ENCODE data around the gene ACOT8. TPM values are rescaled to one million over a fixed set of nuclear protein-coding genes. Genes with fewer than 3 reads are reported as not detected.

Gene ACOT8
- total and polyA plus RNA-seq, 2 donors (not counting 1 experiment from before 2014, with no cell fraction given), result 32.4 to 64.7 TPM

DNA sequence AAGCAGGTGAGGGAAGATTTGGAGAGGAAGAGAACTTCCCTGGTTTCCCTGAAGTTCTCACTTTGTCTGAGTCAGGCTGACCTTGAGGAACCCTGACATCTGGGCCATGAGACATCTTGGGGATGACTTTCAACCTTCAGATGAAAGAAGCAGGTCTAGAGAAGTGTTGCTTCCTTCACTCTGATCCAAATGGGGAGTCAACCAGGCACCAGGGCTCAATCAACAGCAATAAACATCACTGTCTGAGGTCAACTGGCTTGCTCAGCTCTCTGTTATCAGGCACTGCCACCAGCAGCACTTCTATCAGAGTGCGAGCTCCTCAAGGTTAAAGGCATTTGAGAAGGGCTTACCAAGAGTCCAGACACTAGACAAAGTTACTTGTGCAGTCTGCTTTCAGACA is 6.3 kb downstream of the ACOT8 start:
- ATAC-seq (ENCODE audit: low read depth), result no peak
- no peak overlapping the region for H3K27ac ChIP-seq (ENCODE audit: low read length in 2 of 2)
- TF ChIP-seq, protein P1, sequence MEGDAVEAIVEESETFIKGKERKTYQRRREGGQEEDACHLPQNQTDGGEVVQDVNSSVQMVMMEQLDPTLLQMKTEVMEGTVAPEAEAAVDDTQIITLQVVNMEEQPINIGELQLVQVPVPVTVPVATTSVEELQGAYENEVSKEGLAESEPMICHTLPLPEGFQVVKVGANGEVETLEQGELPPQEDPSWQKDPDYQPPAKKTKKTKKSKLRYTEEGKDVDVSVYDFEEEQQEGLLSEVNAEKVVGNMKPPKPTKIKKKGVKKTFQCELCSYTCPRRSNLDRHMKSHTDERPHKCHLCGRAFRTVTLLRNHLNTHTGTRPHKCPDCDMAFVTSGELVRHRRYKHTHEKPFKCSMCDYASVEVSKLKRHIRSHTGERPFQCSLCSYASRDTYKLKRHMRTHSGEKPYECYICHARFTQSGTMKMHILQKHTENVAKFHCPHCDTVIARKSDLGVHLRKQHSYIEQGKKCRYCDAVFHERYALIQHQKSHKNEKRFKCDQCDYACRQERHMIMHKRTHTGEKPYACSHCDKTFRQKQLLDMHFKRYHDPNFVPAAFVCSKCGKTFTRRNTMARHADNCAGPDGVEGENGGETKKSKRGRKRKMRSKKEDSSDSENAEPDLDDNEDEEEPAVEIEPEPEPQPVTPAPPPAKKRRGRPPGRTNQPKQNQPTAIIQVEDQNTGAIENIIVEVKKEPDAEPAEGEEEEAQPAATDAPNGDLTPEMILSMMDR (IDR thresholded peaks at IDR 0.05), result no peak
- no peak for TF ChIP-seq EZH2 (IDR thresholded peaks at IDR 0.05; ENCODE audit: borderline replicate concordance, insufficient read depth, low read depth, low read length, poor library complexity, severe bottlenecking)
- Mint-ChIP-seq H3K27me3 (no peaks in the 10 kb centered on the region), H3K9me3 (ENCODE audit: insufficient read depth) (no peaks in the 10 kb centered on the region), H3K4me1 (peaks cover 11% of the 10 kb centered on the region), H3K27ac (no peak overlapping the region), H3K4me3 (no peak overlapping the region)
- H4K20me1 ChIP-seq (ENCODE audit: control insufficient read depth, insufficient read depth, low read length, poor library complexity, severe bottlenecking), result no peaks in the 10 kb centered on the region
- no peak overlapping the region for H3K9ac ChIP-seq (ENCODE audit: low read length)
- intact Hi-C loops (cut with micrococcal nuclease), result no loop called here
- POLR2A ChIA-PET, result no interaction called here
- no peak overlapping the region for H3K4me2 ChIP-seq (replicated peaks; ENCODE audit: low read depth, low read length, poor library complexity, severe bottlenecking)
- DNase-seq, result no peak
- H3K4me3 ChIP-seq (ENCODE audit: control extremely low read depth in 1 of 5, extremely low read depth in 1 of 5, insufficient read depth in 1 of 5, low read depth in 2 of 5, low read length in 4 of 5), result no peak overlapping the region
- no peaks in the 10 kb centered on the region for H3K9me3 ChIP-seq (ENCODE audit: control extremely low read depth in 1 of 3, control insufficient read depth in 2 of 3, insufficient read depth in 1 of 3, low read length in 2 of 3)
- peaks cover 3 to 58% of the 10 kb centered on the region in 2 experiments for H3K36me3 ChIP-seq (replicated peaks in 1 of 2; ENCODE audit: control extremely low read depth in 1 of 2, control insufficient read depth in 1 of 2, extremely low read depth in 1 of 2, insufficient read depth in 2 of 2, low read length in 1 of 2)
- H3K27me3 ChIP-seq (replicated peaks in 1 of 4; ENCODE audit: control extremely low read depth in 1 of 4, control insufficient read depth in 3 of 4, insufficient read depth in 4 of 4, low read length in 3 of 4), result no peaks in the 10 kb centered on the region
- peaks cover 39% of the 10 kb centered on the region for H3K79me2 ChIP-seq (ENCODE audit: control insufficient read depth, insufficient read depth, low read length)
- CTCF ChIA-PET, result interaction anchor here (1.0 to 1.7 kb wide), 2 partner anchors 9 to 27 kb away, joined by 3 to 4 read pairs; no protein-coding TSS in a partner anchor
- no peak overlapping the region for H2AFZ ChIP-seq (ENCODE audit: insufficient read depth, low read depth, low read length, poor library complexity, severe bottlenecking)
- WGBS (ENCODE audit: insufficient coverage), result 57% methylated on average over 1 of the region's 1 CpG
- H3K4me1 ChIP-seq (ENCODE audit: control insufficient read depth in 2 of 2, insufficient read depth in 2 of 2, low read length in 2 of 2), result peaks cover 3 to 10% of the 10 kb centered on the region in 2 donors

DNA sequence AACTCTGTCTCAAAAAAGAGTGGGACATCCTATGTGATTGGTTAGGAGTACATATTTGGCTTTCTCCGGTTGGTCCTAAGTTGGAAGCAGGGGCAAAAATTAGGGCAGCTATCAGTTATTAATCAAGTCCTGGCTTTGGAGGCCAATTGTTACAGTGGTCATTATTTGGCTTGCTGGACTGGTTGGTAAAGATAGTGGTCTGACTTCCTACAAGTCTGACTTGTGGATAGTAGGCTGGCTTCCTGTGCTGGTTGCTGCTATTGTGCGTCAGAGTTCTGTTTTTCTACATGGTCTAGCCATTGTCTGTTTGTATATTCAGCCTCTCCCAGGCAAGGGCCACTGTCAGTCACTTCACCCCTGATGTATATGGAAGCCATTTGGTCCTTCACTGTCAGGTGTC is 7.0 kb downstream of the ACOT8 start:
- Histone ChIP-seq H3K79me2 (ENCODE audit: control insufficient read depth, insufficient read depth, low read length) (peaks cover 34% of the 10 kb centered on the region), H3K4me3 (ENCODE audit: control extremely low read depth in 1 of 5, extremely low read depth in 1 of 5, insufficient read depth in 1 of 5, low read depth in 2 of 5, low read length in 4 of 5) (no peak overlapping the region), H4K20me1 (ENCODE audit: control insufficient read depth, insufficient read depth, low read length, poor library complexity, severe bottlenecking) (no peaks in the 10 kb centered on the region), H3K9ac (ENCODE audit: low read length) (no peak overlapping the region), H3K27ac (ENCODE audit: low read length in 2 of 2) (no peak overlapping the region), H2AFZ (ENCODE audit: insufficient read depth, low read depth, low read length, poor library complexity, severe bottlenecking) (no peak overlapping the region), H3K36me3 (replicated peaks in 1 of 2; ENCODE audit: control extremely low read depth in 1 of 2, control insufficient read depth in 1 of 2, extremely low read depth in 1 of 2, insufficient read depth in 2 of 2, low read length in 1 of 2) (peaks cover 6 to 65% of the 10 kb centered on the region in 2 experiments), H3K27me3 (replicated peaks in 1 of 4; ENCODE audit: control extremely low read depth in 1 of 4, control insufficient read depth in 3 of 4, insufficient read depth in 4 of 4, low read length in 3 of 4) (no peaks in the 10 kb centered on the region), H3K4me1 (ENCODE audit: control insufficient read depth in 2 of 2, insufficient read depth in 2 of 2, low read length in 2 of 2) (peaks cover 0 to 6% of the 10 kb centered on the region in 2 donors), H3K4me2 (replicated peaks; ENCODE audit: low read depth, low read length, poor library complexity, severe bottlenecking) (no peak overlapping the region), H3K9me3 (ENCODE audit: control extremely low read depth in 1 of 3, control insufficient read depth in 2 of 3, insufficient read depth in 1 of 3, low read length in 2 of 3) (no peaks in the 10 kb centered on the region)
- 100% methylated on average over 2 of the region's 2 CpGs for whole genome bisulfite sequencing (ENCODE audit: insufficient coverage)
- H3K4me1 Mint-ChIP-seq, result peaks cover 7% of the 10 kb centered on the region
- TF ChIP-seq, protein P1 (IDR thresholded peaks at IDR 0.05), result no peak
- no peak for TF ChIP-seq EZH2 (IDR thresholded peaks at IDR 0.05; ENCODE audit: borderline replicate concordance, insufficient read depth, low read depth, low read length, poor library complexity, severe bottlenecking)
- POLR2A ChIA-PET, result no interaction called here
- H3K4me3 Mint-ChIP-seq, result no peak overlapping the region
- ATAC-seq (ENCODE audit: low read depth) (no peak), DNase-seq (no peak)
- intact Hi-C loops (cut with micrococcal nuclease), result no loop called here
- no peaks in the 10 kb centered on the region for H3K27me3 Mint-ChIP-seq
- H3K27ac Mint-ChIP-seq, result no peak overlapping the region
- H3K9me3 Mint-ChIP-seq (ENCODE audit: insufficient read depth), result no peaks in the 10 kb centered on the region
- CTCF ChIA-PET, result interaction anchor here (1.7 kb wide), 1 partner anchor 8 kb away, joined by 4 read pairs; no protein-coding TSS in a partner anchor

All from B cell (primary cell).